Spleen (tissue), 7 donors: ENCODE data around the gene CCDC188.

Experiments used
- POLR2AphosphoS5 ChIP-seq, 3 donors: sonication (generic); formaldehyde crosslinking; IDR thresholded peaks; one replicate each; pipeline ENCODE4 v1.5.1; 2017; ENCODE audit warnings: antibody characterized with exemption in 3 of 3
- TF ChIP-seq, protein P1 (sequence below), 11 experiments: fragments of 200-600 bp in 7 of 11; fragments of 450-650 bp in 4 of 11; sonication (generic) in 4 of 11; IDR thresholded peaks in 8 of 11; conservative IDR thresholded peaks in 3 of 11; 1 replicate in 7 of 11; 2 replicates in 4 of 11; pipeline versions ENCODE4 v1.4.0 to v1.8.0; 2016 to 2021; ENCODE audit warnings: antibody characterized with exemption in 11 of 11, inconsistent platforms in 4 of 11, mild to moderate bottlenecking in 1 of 11
- donor health status: DM: no; HTN: no; CAD: no; lungs with moderate emphysema.
- donor health status: DM: no; HTN: no; CAD: no.
- donor health status: DM: no; HTN: no; CAD: no.

DNA sequence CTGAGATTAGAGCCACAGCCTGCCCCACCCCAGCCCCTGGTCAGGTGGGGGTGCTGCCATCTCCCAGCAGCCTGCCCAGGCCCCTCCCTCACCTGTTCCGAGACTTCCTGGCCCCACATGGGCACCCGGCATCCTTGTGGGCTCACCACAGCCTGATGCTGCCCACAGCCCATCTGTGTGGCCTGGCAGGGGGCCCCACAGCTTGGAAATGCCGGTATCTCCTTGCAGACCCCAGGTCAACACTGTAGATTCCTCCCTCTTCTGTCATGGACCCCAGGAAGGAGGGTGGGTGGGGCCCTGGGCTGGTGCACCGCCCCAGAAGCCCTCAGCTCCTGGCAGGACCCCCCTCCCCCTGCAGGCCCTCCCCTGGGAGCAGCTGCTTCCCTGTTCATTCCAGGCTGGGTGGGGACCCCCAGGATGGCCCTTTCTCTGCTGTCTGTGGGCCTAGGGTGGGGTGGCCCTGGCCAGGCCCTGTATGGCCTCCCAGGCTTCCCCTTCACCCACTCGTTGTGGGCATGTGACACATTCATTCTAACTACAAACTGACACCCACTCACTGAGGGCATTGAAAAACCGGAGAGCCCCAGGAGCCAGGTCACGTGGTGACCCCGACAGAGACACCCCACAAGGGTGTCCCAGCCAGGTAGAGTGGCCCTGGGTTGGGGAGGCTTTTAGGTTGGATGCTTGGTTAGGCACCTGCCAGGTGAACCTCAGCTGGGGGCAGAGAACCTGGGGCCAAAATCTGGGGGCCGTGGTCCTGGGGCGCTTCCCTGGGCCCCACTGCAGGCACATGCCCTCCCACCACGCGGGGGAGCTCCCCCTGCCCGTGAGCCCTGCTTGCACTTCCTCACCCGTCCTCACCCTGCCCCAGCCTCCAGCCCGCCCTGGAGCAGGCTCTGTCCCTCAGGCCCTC, 44.1 kb upstream of the CCDC188 start:
- TF ChIP-seq, protein P1, sequence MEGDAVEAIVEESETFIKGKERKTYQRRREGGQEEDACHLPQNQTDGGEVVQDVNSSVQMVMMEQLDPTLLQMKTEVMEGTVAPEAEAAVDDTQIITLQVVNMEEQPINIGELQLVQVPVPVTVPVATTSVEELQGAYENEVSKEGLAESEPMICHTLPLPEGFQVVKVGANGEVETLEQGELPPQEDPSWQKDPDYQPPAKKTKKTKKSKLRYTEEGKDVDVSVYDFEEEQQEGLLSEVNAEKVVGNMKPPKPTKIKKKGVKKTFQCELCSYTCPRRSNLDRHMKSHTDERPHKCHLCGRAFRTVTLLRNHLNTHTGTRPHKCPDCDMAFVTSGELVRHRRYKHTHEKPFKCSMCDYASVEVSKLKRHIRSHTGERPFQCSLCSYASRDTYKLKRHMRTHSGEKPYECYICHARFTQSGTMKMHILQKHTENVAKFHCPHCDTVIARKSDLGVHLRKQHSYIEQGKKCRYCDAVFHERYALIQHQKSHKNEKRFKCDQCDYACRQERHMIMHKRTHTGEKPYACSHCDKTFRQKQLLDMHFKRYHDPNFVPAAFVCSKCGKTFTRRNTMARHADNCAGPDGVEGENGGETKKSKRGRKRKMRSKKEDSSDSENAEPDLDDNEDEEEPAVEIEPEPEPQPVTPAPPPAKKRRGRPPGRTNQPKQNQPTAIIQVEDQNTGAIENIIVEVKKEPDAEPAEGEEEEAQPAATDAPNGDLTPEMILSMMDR (IDR thresholded peaks at IDR 0.05 in 8 of 11, conservative IDR thresholded peaks at IDR 0.05 in 3 of 11) = no peak
- TF ChIP-seq POLR2AphosphoS5 (IDR thresholded peaks at IDR 0.05) = no peak
